Stimulated activated CD4-positive, alpha-beta T cell treated with anti-CD3 and anti-CD28 coated beads, TNF-alpha, amount 100 ng/mL, for 1 hour (primary cell): ENCODE measurements around the gene BTBD9.

ENCODE experiments used
- DNase-seq, 3 donors: peaks; one replicate each; pipeline ENCODE4 v3.0.0-alpha.2; 2020; ENCODE audit warnings: low read depth in 3 of 3, low spot score in 1 of 3

BTBD9 gene

DNA sequence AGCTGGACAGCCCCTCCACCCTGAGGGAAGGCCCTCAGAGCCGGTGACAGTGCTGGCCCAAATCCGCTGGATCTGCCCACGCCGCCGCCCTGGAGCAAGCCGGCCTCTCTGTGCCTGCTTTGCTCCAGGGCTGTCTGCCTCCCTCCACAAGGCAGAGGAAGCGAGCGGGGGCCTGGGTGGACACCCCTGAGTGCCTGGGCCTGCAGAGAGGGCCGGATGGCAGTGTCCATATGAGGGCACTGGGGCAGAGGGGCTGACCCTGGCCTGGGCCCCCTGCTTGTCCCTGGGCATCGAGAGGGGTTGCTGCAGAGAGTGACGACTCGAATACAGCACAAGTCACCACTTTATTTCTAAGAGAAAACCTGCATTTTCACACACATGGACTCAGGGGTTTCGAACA lies 471.6 kb downstream of the BTBD9 start:
- no peak for DNase-seq

DNA sequence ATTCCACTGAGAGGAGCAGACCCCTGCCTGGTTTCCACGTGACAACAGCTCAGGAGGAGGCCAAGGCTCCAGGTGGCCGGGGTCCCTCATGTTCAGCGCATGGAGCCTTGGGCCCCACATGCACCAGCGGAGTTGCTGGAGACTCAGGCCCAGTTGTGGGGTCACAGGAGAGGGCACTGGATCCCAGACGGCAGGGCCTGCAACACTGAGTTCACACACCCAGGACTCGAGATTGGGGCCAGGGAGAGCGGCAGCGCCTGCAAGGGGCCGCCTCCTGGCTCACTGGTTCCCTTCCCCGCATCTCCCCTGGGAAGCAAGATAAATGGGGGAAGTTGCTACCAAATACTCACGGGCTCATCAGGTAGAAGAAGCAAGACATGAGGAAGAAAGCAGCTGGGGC lies 472.1 kb downstream of the BTBD9 start:
- DNase-seq: no peak

DNA sequence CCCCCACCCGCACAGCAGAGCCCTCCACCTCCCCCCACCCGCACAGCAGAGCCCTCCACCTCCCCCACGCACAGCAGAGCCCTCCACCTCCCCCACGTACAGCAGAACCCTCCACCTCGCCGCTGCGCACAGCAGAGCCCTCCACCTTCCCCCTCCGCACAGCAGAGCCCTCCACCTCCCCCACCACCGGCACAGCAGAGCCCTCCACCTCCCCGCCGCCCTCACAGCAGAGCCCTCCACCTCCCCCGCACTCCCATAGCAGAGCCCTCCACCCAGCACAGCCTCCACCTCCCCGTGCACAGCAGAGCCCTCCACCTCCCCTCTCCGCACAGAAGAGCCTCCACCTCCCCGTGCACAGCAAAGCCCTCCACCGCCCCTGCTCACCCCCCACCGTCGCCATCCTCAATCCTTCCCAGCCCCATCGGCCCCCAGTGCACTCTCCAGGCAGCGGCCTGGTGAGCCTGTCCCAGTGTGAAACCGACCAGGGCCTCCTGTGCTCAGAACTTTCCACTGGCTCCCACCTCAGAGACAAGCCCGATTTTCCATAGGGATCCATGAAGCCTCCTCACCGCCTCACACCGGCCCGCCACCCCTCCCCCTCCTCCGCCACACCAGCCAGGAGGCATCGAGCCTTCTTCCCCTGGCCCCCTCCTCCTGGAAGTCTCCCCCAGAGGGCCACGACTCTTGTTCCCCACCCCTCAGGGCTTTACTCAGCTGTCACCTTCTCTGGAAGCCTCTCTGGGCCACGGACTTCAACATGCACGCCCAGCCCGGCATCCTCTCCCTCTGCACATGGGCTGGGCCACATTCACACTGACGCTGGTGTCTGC lies 473.1 kb downstream of the BTBD9 start:
- no peak for DNase-seq

DNA sequence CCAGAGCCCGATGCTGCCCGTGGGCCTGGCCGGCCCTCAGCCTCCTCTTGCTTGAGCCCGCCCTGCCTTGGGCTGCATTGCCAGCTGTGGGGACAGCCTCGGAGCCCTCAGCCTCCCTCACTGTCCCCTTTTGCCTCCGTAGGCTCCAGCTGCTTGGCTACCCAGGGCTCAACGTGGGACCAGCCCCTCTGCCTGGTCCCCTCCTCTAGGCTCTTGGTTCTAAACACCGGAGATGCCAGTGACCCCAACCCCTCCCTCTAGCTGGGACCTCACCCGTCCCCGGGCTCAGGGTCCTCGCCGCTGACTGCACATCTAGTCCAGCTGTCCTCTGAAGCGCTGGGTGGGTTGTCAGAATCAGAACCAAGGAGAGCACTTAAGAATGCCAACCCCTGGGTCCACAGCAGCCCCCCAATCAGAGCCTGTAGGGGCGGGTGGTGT lies 475.0 kb downstream of the BTBD9 start:
- DNase-seq: no peak

DNA sequence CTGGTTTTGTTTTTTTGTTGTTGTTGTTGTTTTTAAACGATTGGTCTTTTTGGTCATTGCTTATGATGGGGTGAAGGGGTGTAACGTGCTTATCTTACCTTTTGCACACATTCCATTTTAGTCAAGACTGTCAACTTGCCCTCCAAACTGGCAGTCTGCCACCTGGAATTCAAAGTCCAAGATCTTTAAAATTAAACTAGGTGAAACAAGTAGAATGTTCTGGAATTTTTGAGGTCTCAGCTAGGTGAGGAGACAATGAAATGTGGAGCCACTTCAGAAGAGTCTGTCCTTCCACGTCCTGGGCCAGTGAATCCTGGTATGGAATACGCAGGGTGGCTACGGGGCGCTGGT lies 475.6 kb downstream of the BTBD9 start:
- no peak for DNase-seq

DNA sequence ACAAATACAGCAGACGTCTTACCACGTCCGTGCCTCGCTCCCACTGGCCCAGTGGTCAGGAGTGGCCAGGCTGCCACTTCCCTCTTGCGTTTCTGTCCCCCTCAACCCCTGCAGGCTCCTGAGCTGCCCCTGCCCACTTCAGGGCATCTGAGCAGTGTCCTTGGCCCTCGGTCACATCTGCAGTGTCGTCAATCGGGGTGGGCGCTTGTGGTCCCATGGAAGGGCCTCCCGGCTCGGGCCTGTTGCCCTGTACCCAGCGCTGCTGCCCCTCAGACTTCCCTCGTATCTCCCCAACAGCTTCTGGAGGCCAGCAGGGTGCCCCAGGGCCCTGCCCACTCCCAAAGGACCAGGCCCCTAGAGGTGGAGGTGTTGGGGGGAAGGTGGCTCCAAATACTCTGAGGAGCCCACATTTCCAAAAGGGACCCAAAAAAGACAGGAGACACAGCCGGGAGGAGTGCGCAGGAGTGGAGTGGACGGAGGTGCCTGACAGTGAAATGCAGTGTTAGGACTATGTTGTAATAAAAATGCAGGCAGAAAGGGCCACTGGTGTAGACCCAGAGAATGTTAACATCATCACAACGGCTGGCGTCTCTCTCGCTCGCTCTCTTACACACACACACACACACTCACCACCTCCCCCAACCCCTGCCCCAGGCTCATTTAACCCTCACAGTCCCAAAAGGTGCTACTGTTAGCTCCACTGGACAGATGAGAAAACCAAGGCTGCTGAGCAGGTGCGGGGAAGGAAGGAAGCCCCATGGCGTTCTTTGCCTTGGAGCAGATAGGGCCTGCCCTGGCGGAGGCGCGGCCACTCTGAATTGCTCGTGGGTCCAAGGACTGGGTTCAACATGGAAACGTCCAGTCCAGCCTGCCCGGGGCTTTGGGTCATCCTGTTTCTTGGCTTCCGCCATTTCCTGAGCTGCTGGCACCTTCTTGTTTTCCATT lies 476.3 kb downstream of the BTBD9 start:
- DNase-seq: no peak

DNA sequence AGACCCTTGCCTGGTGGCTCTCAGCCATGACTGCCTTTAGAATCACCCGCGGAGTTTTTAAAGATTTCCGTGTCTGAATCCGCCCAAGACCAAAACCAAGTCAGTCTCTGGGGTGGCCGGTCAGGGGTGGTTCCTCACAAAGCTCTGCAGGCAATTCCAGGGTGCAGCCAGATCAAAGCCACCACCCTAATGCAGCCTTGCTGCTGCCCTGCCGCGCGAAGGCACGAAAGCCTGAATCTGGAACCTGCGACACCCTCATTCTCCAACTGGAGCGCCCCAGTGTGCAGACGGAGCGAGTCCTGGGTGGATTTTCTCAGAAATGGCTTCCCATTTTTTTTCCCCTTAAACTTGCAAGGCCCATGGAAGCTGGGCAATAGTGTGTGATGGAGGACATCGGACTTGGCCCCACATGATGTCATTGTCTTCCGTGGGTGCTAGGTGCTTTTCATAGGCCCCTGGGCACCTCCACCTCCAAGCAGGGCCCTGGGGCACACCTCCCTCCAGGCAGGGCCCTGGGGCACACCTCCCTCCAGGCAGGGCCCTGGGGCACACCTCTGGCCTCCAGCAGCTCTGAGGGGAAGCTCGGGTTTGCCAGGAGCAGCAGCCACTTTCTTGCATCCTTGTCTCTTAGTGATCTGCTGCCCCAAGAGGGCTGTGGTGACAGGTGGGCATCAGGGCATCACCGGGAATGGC lies 477.1 kb downstream of the BTBD9 start:
- DNase-seq: no peak

DNA sequence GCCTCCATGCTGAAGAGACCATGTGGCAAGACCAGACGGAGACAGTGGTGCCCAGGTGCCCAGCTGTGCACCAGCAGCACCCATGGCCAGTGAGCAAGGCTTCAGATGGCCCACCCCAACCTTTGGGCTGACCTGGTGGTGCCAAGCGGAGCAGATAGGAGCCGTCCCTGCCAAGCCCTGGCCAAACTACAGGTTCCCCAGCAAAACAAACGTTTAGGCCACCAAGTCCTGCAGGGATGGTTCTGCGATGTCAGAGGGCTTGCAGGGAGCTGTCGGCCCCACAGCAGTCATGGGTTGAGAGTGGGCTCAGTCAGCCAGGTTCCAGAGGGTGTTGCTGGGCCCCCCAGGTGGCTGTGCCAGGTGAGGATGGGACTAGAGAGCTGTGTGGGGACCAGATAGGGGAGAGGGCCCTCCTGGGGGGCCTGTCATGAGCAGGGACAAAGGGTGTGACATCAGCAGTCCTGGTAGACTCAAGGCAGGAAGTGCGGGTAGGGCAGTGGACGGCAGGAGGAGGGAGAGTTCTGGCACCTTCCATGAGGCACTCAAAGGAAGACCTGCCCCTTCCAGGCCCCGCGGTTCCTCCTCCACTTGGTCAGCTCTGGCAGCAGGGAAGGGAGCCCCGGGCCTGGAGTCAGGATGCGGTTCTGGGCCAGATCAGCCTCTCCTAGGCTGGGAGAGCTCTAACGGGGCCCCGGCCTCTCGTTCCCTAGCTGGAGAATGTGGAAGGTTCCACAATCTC lies 477.8 kb downstream of the BTBD9 start:
- no peak for DNase-seq

DNA sequence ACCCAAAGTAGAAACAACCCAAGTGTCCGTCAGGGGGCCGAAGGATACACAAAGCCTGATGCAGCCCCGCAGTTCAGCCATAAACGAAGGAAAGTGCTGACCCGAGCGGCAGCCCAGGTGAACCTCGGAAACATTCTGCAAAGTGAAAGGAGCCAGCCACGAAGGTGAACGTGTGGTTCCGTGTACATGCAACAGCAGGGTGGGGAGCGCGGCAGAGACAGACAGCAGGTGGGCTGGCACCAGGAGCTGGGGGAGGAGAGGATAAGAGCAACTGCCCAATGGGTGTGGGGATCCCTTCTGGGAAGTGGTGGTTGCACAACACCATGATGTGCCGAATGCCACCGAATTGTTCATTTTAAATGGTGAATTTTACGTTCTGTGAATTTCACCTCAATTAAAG lies 478.4 kb downstream of the BTBD9 start:
- DNase-seq: no peak

DNA sequence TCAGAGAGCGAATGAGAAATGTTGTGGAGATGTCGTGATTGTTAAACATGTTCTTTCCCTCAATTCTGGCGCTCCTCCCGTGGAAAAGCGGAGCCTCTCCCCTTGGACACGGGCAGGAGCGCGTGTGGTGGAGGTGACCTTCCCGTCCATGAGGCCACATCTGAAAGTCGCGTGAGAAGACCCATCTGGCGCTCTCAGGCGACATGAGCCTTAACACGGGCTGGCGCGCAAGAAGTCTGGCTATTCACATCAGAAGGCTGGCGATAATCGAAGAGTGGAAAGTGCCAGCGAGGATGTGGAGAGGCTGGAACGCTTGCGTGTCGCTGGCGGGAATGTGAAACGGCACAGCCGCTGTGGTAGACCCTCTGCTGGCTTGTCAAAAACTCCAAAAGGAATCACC lies 478.9 kb downstream of the BTBD9 start:
- no peak for DNase-seq

DNA sequence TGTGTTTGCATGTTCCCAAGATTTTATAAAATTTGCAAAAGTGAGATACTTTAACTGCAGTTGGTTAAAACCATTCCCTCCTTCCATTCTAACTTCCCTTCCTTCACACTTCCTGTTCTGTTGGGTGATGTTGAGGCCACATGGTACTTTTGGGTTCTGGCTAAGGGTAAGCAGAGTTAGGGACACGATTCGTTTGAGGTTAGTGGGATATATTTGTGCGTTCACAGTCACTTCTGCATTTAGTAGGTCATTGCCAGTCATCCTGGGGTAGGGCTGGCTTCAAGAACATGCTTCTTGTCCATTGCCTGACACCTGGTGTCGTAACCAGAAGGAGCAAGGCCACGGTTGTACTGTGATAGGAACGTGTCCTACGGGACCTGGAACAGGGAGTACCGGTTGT lies 480.1 kb downstream of the BTBD9 start:
- no peak for DNase-seq

DNA sequence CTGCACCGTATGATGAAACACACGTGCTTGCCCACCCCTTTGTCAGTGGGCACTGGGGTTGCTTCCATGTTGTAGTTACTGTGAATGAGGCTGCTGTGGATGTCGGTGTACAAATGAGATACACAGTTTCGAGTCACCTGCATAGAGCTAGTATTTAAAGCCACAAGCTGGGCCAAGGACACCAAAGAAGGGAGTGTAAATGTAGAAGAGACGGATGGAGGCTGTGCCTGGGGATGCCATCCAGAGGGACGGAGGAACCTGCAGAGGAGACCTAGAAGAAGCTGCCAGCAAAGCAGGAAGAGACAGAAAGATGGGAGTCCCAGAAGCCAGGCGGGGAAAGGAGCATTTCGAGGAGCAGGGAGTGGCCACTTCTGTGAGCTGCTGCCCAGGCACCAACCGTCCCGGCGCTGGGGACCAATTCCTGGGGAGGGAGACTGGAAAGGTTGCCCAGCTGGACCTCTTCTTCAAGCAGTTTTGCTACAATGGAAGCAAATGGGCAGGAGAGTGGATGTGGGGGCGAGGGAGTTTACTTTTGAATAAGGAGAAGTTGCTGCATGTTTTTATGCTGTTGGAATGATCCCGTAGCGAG lies 480.9 kb downstream of the BTBD9 start:
- DNase-seq: no peak

DNA sequence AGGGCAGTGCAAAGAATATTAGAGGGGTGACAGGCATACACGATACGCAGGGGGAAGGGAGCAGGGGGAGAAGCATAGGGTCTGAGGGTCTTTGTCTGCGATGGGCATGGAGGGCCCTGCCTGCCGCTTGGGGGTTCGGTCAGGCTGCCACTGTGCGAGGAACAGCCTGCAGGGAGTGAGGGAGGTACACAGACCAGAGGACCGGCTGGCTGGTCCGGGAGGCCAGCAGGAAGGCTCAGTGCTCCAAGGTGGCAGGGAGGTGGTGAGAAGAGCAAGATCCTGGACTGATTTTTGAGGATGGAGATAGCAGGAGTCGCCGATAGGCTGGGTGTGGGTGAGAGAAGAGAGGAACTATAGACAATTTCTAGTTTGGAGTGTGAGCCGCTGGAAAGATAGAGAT lies 481.8 kb downstream of the BTBD9 start:
- DNase-seq: no peak

DNA sequence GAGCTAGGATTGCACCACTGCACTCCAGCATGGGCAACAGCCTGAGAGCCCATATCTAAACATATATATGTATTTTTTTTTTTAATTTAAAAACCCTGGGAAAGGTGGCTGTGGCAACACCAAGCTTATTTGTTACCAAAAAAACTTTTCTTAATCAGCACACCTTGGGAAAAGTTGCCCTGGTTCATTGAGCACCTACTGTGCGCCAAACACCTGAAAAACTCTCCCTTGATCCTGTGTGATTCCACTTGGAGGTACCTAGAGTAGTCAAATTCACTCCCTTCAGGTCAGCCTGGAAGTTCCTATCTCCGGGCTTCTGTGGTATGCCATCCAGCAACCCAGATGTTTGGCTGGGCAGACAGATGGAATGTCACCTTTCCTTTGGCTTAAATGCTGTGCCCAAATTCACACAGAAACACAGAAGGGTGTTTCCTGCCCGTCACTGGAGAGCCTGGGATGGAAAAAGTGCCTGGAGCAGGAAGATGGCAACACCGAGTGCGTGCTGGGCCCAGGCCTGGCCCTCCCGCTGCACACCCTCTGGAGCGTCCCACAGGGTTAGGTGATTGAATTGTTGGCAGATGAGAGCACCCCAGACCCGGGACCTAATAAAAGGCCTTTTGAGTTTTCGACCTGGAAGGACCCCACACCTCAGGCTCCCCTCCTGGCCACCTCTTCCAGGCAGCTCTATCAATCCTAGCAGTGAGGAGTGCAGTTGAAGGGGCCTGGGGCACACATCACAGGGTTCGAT lies 482.7 kb downstream of the BTBD9 start:
- no peak for DNase-seq

DNA sequence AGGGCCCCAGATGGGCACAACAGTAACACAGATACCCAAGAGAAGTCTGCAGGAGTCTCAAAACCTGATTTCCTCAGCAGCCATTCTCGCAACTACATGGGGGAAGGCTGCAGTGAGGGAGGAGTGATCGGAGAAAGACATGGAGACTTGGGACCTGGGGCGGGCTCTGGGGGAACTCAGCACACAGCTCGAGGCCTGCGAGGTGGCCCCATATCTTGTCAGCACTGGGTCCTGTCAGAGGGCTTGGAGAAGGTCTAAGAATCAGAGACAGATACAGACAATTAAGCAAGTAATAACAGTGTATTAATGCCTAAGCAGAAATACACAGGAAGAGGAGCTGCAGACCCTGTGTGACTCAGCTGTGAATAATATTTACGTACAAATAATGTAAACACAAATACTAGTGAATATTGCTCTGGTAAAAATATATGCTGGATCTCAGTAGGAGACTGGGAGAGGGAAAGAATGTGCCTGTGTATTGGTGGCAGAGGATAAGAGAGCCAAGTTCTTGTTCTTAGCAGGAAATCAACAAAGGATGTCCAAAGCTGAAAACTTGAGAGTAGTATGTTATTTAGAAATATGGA lies 484.0 kb downstream of the BTBD9 start:
- DNase-seq: no peak

DNA sequence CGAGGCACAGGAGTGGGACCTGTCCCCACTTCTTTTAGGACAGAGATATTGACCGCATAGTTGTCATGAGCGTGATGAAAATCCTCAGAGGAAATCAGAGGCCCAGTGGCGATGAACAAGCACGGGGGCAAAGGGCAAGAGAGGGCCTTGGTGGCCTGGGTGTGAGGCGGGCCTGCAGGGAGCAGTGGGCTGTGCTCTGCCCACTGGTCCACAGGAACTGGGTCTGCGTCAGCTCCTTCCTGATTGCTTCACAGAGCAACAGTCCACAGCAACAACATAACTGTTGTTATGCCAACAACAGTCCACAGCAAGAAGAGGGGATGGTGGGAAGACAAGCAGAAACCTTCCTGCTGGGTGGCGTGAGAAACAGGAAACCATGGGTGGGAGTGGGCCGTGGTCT lies 484.6 kb downstream of the BTBD9 start:
- no peak for DNase-seq

DNA sequence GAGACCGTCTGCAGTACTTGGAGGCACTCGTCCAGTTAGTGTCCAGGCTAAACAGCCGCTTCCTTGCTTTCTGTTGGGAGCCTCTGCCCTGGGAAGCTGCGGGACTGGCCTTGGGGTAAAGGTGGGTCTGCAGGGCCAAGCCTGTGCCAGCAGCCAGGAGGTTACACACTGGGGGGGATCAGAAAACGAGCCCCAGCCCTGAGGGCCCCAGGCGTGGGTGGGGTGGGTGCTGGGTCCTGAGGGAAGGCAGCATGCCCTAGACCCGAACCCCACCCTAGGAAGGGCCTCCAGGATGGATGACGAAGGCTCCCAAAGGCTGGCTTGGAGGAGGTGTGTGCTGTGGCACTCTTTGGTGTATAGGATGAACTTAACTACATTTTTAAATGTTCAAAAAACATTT lies 485.0 kb downstream of the BTBD9 start:
- no peak for DNase-seq

DNA sequence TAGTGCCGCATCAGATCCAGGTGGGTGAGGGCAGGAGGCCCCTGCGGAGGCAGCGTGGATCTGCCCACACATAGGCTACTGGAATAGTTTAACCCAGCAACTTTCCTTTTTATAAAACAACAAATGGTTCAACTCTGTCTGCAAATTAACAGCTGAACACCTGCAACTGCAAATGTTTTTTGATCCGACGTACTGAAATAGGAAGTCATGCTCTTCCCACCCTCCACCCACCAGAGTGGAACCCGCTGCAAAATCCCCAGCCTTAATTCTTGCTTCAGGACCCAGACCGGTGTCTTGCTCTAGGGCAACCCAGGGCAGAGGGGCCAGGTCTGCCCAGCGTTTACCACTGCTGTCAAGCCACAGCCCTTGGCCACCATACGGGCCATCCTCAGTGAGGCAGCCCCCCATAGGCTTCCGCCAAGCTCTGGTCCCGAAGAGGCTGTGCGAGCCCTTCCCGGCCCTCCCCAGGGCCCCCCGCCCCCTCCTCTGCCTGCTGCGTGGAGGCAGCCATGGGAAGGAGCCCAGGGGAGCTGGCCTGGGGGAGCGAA lies 485.9 kb downstream of the BTBD9 start:
- DNase-seq: no peak

DNA sequence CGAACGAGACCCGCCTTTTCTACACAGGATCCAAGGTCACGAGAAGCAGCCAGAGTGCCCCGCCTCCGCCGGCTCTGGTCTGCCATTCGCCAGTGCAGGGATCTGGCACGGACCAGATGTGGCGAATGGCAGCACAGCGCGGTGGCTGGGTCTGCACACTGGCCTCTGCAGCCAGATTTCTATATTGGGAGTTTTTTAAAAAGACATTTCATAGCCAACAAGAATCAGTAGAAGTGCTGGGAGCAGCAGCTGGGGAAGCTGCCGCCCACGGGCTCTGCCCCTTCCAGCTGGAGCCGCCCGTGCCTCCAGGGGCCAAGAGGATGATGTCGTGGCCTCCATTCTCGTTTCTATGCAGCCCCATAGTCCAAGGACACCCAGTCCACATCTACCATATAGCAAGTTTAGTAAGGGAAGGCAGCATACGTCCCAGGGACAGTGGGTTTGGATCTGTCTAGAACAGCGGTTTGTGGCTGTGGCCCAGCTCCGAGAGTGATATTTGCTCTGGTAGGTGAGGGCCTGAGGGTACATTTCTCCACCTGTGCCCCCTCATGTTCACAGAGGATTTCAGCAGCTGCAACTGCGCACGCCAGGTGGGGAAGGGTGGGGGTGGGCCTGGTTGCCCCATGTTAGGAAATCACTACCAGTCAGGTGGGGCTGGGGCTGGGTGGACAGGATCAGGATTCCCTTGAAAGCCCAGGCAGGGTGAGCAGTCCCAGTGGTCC lies 486.5 kb downstream of the BTBD9 start:
- DNase-seq: no peak
